Middle frontal gyrus (tissue), 1 donor: Measurements from ENCODE around the gene LIN9.
"Not testable (repeated sequence)": the region's sequence is repeated elsewhere in the genome, so short reads cannot be mapped to it uniquely, and the experiment has no call there.

Source experiments
- DNase-seq: peaks from one replicate; pipeline ENCODE4 v3.0.0-alpha.2; 2015; ENCODE audit warnings: low spot score; ENCODE audit errors: extremely low spot score

The LIN9 gene

DNA sequence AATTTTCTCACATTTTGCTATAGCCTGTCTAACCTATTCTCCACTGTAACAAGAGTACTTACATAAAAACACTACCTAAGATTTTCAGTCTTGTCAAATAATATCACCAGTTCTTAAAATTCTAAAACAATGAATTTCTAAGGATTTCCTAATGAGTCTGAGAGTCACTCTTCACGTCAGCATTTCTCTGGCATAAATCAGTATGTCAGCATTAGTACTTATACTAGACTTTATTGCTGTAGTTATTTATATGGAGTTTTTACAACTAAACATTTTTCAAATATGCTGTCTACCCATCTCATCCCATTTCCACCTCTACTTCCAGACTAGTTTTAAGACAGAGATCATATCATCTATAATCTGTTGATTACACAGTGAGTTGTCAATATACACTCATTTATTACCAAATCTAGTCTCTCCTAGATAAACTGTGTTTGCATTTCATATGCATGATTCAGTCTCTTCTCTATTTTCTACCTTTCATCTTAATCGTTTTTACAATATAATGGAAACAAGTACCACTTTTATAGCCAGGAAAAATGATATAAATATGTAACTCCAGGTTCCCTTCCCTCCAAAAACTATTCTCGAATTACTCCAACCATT lies 32.8 kb downstream of the LIN9 start:
- no peak for DNase-seq

DNA sequence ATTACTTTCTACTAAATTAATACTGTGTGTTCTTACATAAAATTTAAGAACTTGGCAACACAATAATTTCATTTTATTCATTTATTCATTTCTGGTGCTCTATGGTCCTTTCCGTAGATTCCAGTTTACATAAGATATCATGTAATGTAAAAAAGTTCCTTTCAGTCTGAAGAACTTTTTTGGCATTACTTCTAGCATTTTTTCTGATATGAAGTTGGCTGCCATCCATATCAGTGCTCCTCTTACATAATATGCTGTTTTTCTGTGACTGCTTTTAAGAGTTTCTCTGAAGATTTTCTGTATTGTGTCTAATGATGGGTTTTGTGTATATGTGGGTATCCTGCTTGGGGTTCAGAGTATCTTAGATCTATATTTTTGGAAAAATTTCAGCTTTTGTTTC lies 34.8 kb downstream of the LIN9 start:
- no peak for DNase-seq

- not testable (repeated sequence) for DNase-seq
These were observed 36.6 kb downstream of the LIN9 start for GRCh38 chr1:226272233-226272902.

DNA sequence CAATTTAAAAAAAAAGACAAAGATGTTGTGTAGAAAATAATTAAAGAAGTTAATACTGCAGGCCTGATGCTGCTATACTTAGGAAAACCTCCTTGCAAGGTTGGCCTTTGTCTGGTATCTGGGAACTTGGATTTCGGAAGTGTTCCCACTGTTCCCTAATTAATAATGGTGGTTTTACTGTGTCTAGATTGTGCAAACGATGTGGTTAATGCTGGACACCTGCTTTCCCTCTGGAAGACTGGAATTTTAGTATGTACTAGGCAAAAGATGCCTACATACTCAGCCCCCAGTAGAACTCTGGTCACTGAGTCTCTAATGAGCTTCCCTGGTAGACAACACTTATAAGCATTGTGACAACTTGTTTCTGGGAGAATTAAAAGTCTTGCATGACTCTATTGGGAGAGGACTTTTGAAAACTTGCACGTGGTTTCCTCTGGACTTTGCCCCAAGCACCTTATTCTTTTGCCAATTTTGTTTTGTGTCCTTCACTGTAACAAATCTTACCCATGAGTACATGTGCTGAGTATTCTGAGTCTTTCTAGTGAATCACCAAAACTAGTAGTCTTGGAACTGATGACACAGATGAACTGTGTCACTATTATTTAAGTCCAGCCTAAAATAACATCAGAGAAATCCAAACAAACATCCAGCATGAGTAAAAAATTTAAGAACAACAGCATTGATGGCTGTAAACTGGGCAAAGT lies 40.4 kb downstream of the LIN9 start:
- no peak for DNase-seq

DNA sequence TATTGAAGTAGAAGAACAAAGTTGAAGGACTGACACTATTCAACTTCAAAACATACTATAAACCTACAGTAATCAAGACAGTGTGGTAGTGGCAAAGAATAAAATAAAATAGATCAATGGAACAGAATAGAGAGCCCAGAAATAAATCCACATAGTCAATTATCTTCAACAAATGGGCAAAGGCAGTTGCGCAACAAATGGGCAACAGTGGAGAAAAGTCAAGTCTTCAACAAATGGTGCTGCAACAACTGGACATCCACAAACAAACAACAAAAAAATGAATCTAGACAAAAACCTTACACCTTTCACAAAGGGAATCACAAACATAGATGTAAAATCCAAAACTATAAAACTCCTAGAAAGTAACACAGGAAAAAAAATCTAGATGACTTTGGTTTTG lies 47.1 kb downstream of the LIN9 start:
- DNase-seq, result no peak

DNA sequence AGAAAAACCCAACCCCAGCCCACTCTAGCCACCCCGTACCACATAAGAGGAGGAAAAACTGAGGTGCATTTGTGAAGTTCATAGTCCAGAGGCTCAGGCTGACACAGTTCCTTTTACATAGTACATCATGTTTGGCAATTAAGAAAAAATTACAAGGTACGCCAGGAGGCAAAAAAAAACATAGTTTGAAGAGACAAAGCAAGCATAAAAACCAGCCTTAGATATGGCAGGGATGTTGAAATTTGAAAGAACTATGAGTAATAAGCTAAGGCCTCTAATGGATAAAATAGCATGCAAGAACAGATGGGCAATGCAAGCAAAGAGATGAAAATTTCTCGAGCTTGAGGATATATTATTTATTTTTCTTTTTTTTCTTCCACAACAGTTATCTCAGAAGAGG lies 53.6 kb downstream of the LIN9 start:
- DNase-seq, result no peak

DNA sequence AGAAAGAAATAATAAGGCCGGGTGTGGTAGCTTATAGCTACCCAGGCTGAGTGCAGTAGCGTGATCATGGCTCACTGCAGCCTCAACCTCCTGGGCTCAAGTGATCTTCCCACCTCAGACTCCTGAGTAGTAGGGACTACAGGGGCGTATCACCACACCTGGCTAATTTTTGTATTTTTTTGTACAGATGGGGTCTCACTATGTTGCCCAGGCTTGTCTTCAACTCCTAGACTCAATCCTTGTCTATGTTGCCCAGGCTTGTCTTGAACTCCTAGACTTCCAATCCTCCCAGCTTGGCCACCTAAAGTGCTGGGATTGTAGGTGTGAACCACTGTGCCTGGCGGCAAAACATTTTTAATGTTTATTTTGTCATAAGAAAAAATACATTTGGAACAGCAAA lies 55.0 kb downstream of the LIN9 start:
- no peak for DNase-seq

DNA sequence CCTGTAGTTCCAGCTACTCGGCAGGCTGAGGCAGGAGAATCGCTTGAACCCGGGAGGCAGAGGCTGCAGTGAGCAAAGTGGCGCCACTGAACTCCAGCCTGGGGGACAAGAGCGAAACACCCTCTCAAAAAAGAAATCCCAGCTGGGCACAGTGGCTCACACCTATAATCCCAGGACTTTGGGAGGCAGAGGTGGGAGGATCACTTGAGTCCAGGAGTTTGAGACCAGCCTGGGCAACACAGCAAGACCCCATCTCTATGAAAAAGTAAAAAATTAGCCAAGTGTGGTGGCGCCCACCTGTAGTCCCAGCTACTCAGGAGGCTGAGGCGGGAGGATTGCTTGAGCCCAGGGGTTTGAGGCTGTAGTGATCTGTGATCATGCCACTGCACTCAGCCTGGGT lies 56.1 kb downstream of the LIN9 start:
- not testable (repeated sequence) for DNase-seq

GRCh38 chr1:226250511-226250910 lies 58.5 kb downstream of the LIN9 start:
- no peak for DNase-seq

- no peak for DNase-seq
These were observed 60.2 kb downstream of the LIN9 start for GRCh38 chr1:226248796-226249195.

- no peak for DNase-seq
These were observed 60.9 kb downstream of the LIN9 start for GRCh38 chr1:226248091-226248490.

GRCh38 chr1:226239421-226239820 lies 69.5 kb downstream of the LIN9 start:
- DNase-seq, result no peak

- DNase-seq, result no peak
These were observed 72.1 kb downstream of the LIN9 start for GRCh38 chr1:226236826-226237225.

GRCh38 chr1:226233806-226234205 lies 75.2 kb downstream of the LIN9 start:
- DNase-seq, result no peak

GRCh38 chr1:226233293-226233692 lies 75.7 kb downstream of the LIN9 start:
- no peak for DNase-seq

- no peak for DNase-seq
These were observed 82.4 kb downstream of the LIN9 start for GRCh38 chr1:226226601-226227000.

GRCh38 chr1:226223786-226224244 lies 85.1 kb downstream of the LIN9 start:
- no peak for DNase-seq

DNA sequence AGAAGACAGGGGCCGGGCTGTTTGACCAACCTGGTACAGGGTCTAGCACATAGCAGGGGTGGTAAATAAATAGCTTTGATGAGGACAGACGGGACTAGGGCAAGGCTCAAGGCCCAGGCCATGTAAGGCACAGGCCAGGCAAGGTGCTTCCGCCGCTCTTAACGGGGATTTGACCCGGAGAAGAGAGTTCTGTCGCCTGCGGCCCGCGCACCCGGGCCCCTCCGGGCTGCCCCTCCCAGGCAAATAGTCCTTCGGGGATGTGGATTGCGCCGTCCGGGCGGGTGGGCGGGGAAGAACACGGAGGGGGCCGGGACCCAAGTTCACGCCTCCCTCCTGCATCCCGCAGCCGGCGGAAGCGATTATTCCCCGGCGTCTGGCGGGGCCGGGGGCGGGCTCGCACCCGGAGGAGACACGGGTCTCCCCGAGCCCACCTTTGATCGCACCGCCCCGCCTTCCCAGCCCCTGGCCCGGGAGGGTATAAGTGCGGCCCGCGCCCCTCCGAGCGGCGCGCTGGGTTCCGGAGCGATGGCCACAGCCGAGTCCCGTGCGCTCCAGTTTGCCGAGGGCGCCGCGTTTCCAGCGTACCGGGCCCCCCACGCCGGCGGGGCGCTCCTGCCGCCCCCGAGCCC lies 85.7 kb downstream of the LIN9 start, which contains the start of gene MIXL1:
Gene MIXL1 (plus strand): TSS at position 508 of the 629 bp plus-strand sequence. CDS start 18 bp downstream, at position 526.
- no peak for DNase-seq

DNA sequence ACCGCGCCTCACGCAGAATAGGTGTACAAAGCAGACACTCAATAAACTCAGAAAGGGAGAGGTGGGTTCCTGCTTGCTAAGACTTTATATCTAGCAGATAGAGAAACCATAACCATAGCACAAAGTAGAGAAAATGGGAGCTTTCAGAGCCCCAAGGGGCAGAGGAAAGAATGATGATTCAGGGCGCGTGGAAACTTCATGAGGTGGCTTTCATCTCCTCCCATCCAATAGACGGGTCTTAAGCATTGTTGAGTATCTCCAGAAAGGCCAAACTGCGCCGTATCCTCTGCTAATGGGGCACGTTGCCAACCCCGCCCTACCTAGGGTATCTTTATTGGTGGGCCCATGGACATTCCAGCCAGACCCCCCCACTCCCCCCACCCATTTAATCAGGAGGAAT lies 86.3 kb downstream of the LIN9 start:
- no peak for DNase-seq

DNA sequence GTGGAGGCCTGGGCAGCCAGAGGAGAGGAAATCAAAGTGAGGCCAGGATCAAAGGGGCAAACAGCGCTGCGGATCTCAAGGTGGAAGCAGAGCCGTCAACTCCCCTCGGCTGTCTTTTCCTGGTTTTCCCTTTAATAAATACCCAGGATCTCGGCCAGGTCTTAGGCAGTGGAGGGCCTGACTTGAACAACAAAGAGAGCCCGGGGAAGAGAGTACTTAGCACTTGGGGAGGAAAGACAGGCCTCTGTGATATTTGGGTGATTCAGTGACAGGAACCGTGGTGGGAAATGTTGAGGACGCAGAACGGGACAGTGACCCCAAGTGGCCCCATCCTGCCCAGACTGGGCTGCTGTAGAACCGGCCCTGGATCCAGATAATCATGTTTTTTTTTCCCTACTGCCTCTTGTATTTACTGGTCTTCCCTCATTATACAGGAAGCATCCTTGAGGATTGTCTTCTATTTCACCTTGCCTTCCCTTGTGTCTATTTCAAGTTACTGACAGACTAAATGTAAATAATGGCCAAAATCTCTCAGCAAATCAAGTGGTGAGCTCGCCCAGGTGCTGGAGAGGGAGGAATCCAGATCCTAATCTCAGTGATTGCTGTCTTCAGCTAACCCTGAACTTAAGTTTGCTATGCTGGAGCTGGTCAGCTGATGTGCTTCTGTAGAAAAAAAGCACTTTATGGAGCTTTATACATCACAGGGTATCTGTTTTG lies 88.3 kb downstream of the LIN9 start:
- DNase-seq, result no peak

DNA sequence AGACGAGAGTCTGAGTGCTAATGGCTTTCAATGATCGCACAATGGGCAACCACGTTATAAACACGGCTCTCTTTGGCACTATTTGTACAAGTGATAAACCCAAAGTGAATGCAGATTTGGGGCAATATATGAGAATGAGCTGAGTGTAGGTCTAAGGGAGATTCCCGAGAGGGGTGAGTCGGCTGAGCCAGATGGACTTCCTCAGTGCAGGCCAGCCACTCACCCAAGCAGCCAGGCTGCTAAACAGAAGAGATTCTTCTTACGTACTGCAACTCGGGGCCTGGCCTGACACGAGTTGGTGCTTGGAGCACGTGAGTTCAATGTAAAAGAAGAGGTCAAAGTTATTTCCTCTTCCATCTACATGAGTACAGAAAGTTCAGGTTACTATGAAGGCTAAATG lies 91.7 kb downstream of the LIN9 start:
- DNase-seq, result no peak
